ENCODE measurements around the gene MAP3K5.

MAP3K5 gene

DNA sequence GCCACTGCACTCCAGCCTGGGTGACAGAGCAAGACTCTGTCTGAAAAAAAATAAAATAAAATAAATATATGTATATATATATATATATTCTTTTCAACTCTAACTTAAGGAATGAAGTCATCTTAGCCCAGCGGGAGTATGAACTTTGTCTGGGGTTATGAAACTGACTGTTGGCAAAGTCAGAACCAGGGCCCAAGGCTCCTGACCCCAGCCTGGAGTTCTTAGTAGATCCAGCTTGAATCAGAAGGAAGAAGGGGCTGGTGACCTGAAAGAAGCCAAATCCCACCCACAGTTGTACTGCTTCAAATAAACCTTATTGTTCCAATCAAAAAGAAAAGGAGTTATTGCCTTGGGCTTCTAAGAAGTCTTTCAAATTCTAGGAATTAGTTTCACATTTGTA, 158.9 kb downstream of the MAP3K5 start:
- DNase-seq (ENCODE audit: low read depth): no peak
- TF ChIP-seq, protein P1, sequence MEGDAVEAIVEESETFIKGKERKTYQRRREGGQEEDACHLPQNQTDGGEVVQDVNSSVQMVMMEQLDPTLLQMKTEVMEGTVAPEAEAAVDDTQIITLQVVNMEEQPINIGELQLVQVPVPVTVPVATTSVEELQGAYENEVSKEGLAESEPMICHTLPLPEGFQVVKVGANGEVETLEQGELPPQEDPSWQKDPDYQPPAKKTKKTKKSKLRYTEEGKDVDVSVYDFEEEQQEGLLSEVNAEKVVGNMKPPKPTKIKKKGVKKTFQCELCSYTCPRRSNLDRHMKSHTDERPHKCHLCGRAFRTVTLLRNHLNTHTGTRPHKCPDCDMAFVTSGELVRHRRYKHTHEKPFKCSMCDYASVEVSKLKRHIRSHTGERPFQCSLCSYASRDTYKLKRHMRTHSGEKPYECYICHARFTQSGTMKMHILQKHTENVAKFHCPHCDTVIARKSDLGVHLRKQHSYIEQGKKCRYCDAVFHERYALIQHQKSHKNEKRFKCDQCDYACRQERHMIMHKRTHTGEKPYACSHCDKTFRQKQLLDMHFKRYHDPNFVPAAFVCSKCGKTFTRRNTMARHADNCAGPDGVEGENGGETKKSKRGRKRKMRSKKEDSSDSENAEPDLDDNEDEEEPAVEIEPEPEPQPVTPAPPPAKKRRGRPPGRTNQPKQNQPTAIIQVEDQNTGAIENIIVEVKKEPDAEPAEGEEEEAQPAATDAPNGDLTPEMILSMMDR (IDR thresholded peaks at IDR 0.05; ENCODE audit: control insufficient read depth, extremely low read depth, insufficient read depth): no peak

DNA sequence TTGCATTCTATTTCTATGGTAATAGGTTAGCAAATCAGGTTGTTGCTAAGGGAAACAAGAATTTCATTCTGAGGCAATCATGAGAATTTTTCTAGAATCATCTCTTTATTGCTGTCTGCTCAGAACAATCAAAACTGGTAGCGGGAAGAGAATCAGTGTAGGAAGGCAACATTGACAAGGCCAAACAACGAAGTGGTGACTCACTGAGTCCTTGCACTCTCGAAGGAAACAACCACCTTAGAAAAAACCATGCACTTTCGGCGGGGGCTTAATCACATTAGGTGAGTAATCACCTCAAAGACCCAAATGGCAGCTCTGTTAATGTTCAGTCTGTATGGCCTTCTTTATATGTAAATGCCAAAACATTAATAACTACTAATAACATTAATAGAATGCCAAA, 163.3 kb downstream of the MAP3K5 start:
- no peak overlapping the region for H3K4me3 ChIP-seq (ENCODE audit: low read depth, low read length)
- no peak for DNase-seq (ENCODE audit: low read depth)
- TF ChIP-seq, protein P1 (IDR thresholded peaks at IDR 0.05; ENCODE audit: control insufficient read depth, extremely low read depth, insufficient read depth): no peak

More for the DNA sequence above, 158.9 kb downstream of the MAP3K5 start:
- no peak overlapping the region for H3K4me3 ChIP-seq (ENCODE audit: low read depth, low read length)

DNA sequence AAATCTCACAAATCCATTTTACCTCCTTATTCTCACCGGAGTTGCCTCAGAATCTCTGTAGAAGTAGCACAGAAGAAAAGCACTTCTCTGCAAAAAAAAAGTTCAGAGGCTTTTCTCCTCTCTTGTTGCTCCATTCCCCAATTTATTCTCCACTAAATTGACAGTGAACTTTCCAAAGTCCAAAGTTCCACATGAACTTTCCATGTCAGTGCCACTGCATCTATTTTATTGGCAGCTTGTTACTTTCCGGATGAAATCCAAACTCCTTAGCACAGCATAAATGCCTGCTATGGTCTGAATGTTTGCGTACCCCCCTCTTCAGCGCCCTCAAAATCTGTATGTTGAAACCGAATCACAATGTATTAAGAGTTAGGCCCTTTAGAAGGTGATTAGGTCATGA, 165.1 kb downstream of the MAP3K5 start:
- H3K4me3 ChIP-seq (ENCODE audit: low read depth, low read length): no peak overlapping the region
- DNase-seq (ENCODE audit: low read depth): no peak
- TF ChIP-seq, protein P1 (IDR thresholded peaks at IDR 0.05; ENCODE audit: control insufficient read depth, extremely low read depth, insufficient read depth): no peak

DNA sequence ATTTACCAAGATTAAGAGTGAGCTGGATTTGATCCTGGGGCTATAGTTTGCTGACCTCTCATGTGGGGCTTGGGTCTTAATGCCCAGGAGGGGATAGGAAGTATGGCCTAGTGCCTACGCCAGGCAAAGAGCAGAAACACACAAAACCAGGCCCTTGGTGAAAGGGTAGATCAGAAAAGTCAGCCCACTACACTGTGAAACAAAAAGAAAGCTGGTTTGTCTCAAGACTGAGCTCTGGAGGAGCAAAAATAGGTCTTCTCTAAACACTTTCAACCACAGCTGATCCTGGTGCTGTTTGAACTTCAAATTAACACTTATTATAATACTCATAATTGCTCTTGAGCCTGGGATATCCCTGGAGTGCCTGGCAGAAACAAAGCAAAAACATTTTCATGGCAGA, 167.0 kb downstream of the MAP3K5 start:
- H3K4me3 ChIP-seq (ENCODE audit: low read depth, low read length): no peak overlapping the region
- no peak for DNase-seq (ENCODE audit: low read depth)

DNA sequence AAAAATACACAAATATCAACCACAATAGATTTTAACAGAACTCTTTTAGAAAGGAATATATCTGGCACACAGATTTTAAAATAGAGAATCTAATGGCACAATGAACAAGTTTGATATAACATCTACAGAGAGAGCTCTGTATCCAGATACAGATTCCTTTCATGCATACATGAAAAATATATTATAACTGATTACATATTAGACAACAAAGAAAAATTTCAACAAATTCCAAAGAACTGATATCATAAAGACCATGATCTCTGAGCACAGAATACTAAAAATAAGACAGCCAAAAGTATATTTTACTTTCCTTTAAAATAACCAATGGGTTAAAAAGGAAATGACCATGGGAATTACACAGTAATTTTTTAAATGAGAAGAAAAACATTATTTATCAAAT, 167.9 kb downstream of the MAP3K5 start:
- no peak overlapping the region for H3K4me3 ChIP-seq (ENCODE audit: low read depth, low read length)
- TF ChIP-seq, protein P1 (IDR thresholded peaks at IDR 0.05; ENCODE audit: control insufficient read depth, extremely low read depth, insufficient read depth): no peak
- DNase-seq (ENCODE audit: low read depth): no peak

More for the DNA sequence above, 167.0 kb downstream of the MAP3K5 start:
- TF ChIP-seq, protein P1 (IDR thresholded peaks at IDR 0.05; ENCODE audit: control insufficient read depth, extremely low read depth, insufficient read depth): no peak

DNA sequence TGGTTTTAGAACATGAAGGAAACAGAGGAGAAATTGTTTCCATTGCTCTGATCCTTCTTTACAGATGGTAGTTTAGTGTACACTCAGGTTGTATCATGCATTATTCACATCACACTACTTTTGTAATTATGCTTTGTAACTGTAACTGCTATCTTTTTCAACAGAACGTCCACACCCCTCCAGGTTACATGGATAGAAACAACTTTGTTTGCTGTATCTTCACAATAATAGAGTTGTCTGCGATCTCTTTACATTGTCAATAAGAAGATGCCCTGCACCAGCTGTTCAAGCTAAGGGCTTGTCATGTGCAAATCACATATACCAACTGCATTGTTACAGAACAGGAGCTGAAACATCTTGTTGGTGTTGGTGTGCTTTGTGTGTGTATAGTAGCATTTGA, 174.2 kb downstream of the MAP3K5 start:
- H3K4me3 ChIP-seq (ENCODE audit: low read depth, low read length): no peak overlapping the region
- TF ChIP-seq, protein P1 (IDR thresholded peaks at IDR 0.05; ENCODE audit: control insufficient read depth, extremely low read depth, insufficient read depth): no peak
- DNase-seq (ENCODE audit: low read depth): no peak

DNA sequence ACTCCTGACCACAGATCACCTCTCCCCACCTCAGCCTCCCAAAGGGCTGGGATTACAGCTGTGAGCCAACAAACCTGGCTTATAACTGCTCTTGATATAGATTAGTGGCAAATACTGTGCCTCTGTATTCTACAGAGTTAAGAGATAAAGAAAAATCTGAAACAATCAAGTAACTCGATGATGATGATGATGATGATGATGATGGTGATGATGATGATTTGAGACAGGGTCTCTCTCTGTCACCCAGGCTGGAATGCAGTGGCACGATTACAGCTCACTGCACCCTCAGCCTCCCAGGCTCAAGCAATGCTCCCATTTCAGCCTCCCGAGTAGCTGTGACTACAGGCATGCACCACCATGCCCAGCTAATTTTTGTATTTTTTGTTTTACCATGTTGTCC, 175.8 kb downstream of the MAP3K5 start:
- DNase-seq (ENCODE audit: low read depth): no peak
- TF ChIP-seq, protein P1 (IDR thresholded peaks at IDR 0.05; ENCODE audit: control insufficient read depth, extremely low read depth, insufficient read depth): no peak
- no peak overlapping the region for H3K4me3 ChIP-seq (ENCODE audit: low read depth, low read length)

All from LNCaP clone FGC (cell line).